NB4 (cell line): ENCODE measurements around the gene ERBB3.

ENCODE experiments used
- POLR2A ChIP-seq: IDR thresholded peaks from 2 replicates; pipeline ENCODE4 v1.6.1; 2011; ENCODE audit warnings: mild to moderate bottlenecking; ENCODE audit not compliant: insufficient read length; ENCODE audit errors: extremely low read depth
- TF ChIP-seq, protein P1 (sequence below): IDR thresholded peaks from one replicate; pipeline ENCODE4 v1.5.1; 2012; ENCODE audit warnings: low read depth, low read length
- TF ChIP-seq, protein P2 (sequence below): IDR thresholded peaks from 2 replicates; pipeline ENCODE4 v1.6.1; 2011; ENCODE audit warnings: low read depth, low read length

DNA sequence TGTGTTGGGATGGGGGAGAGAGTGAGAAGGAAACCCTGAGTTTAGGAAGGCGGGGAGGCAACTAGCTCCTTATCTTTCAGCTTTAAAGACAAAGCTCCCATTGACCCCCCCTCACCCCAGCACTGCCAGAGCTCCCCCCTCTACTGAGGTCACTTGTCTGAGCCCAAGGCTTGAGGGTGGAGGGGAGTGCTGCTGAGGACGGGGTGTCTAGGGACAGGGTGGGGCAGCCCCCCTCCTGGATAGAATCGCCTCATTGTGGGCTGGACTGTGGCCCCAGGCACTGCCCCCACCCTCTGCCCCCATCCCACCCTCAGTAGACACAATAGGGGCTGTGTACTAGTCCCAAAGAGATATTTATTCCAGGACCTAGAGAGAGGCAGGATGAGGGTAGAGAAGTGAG is 3.0 kb downstream of the ERBB3 start:
- no peak for TF ChIP-seq POLR2A
- TF ChIP-seq, protein P1, sequence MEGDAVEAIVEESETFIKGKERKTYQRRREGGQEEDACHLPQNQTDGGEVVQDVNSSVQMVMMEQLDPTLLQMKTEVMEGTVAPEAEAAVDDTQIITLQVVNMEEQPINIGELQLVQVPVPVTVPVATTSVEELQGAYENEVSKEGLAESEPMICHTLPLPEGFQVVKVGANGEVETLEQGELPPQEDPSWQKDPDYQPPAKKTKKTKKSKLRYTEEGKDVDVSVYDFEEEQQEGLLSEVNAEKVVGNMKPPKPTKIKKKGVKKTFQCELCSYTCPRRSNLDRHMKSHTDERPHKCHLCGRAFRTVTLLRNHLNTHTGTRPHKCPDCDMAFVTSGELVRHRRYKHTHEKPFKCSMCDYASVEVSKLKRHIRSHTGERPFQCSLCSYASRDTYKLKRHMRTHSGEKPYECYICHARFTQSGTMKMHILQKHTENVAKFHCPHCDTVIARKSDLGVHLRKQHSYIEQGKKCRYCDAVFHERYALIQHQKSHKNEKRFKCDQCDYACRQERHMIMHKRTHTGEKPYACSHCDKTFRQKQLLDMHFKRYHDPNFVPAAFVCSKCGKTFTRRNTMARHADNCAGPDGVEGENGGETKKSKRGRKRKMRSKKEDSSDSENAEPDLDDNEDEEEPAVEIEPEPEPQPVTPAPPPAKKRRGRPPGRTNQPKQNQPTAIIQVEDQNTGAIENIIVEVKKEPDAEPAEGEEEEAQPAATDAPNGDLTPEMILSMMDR = no peak
- TF ChIP-seq, protein P2, sequence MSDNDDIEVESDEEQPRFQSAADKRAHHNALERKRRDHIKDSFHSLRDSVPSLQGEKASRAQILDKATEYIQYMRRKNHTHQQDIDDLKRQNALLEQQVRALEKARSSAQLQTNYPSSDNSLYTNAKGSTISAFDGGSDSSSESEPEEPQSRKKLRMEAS = no peak
